Fibroblast of skin of back (primary cell): ENCODE measurements around the gene LRRC8A.
"Not testable (repeated sequence)": the region's sequence is repeated elsewhere in the genome, so short reads cannot be mapped to it uniquely, and the experiment has no call there.

Experiments used
- DNase-seq: peaks from one replicate; pipeline ENCODE4 v3.0.0-alpha.2; 2013

The LRRC8A gene

GRCh38 chr9:128870128-128870940 is 11.6 kb upstream of the LRRC8A start:
- DNase-seq: no peak

GRCh38 chr9:128870941-128871265 is 11.0 kb upstream of the LRRC8A start:
- DNase-seq: not testable (repeated sequence)

- no peak for DNase-seq
Measured at GRCh38 chr9:128877852-128878251, 4.1 kb upstream of the LRRC8A start.

GRCh38 chr9:128882677-128883603 is 1.0 kb downstream of the LRRC8A start:
- peak; percentile 69 for DNase-seq

GRCh38 chr9:128884164-128884563 is 2.2 kb downstream of the LRRC8A start:
- DNase-seq: no peak

GRCh38 chr9:128885376-128885775 is 3.4 kb downstream of the LRRC8A start:
- no peak for DNase-seq

- DNase-seq: no peak
Measured at GRCh38 chr9:128885798-128886197, 3.9 kb downstream of the LRRC8A start.

GRCh38 chr9:128886211-128886891 is 4.4 kb downstream of the LRRC8A start:
- DNase-seq: no peak

- DNase-seq: no peak
Measured at GRCh38 chr9:128887049-128887448, 5.1 kb downstream of the LRRC8A start.

- peak; percentile 58 for DNase-seq
Measured at GRCh38 chr9:128887914-128888350, 6.0 kb downstream of the LRRC8A start.

- peak; percentile 26 for DNase-seq
Measured at GRCh38 chr9:128891321-128892220, 9.6 kb downstream of the LRRC8A start.

- peak; percentile 96 for DNase-seq
Measured at GRCh38 chr9:128892221-128892921, 10.4 kb downstream of the LRRC8A start.

GRCh38 chr9:128893354-128893753 is 11.4 kb downstream of the LRRC8A start:
- no peak for DNase-seq

- DNase-seq: no peak
Measured at GRCh38 chr9:128894764-128895163, 12.8 kb downstream of the LRRC8A start.

GRCh38 chr9:128895556-128895955 is 13.6 kb downstream of the LRRC8A start:
- DNase-seq: peak; percentile 27

GRCh38 chr9:128898382-128898781 is 16.4 kb downstream of the LRRC8A start:
- DNase-seq: no peak

- DNase-seq: no peak
Measured at GRCh38 chr9:128898845-128899565, 17.1 kb downstream of the LRRC8A start.

GRCh38 chr9:128899566-128900322 is 17.8 kb downstream of the LRRC8A start:
- peak; percentile 30 for DNase-seq

GRCh38 chr9:128901379-128901778 is 19.4 kb downstream of the LRRC8A start:
- DNase-seq: no peak

- DNase-seq: no peak
Measured at GRCh38 chr9:128901822-128902221, 19.9 kb downstream of the LRRC8A start.
